ENCODE results near the gene PRKN.

GRCh38 chr6:162116902-162117525, 610.6 kb downstream of the PRKN start:
- no peak for TF ChIP-seq CTCF (IDR thresholded peaks at IDR 0.05)
- TF ChIP-seq REST (IDR thresholded peaks at IDR 0.05; ENCODE audit: insufficient read depth in 1 of 2, low read depth in 2 of 2, low read length in 1 of 2), result no peak
- TF ChIP-seq POLR2AphosphoS5 (IDR thresholded peaks at IDR 0.05; ENCODE audit: low read depth, low read length), result no peak
- no peak for TF ChIP-seq TCF7L2 (IDR thresholded peaks at IDR 0.05; ENCODE audit: low read depth, low read length)
- TF ChIP-seq SIN3A (IDR thresholded peaks at IDR 0.05; ENCODE audit: borderline replicate concordance, insufficient read depth, low read depth, low read length), result no peak
